ENCODE results near the gene YES1. TPM values are rescaled to one million over a fixed set of nuclear protein-coding genes. Genes with fewer than 3 reads are reported as not detected.

The YES1 gene
- total RNA-seq, 1 donor from 2014 or later, result 17.1 TPM

GRCh38 chr18:848062-848861 is 36.2 kb upstream of the YES1 start:
- Mint-ChIP-seq H3K4me3 (ENCODE audit: unreplicated experiment) (no peak overlapping the region), H3K9me3 (ENCODE audit: unreplicated experiment) (peaks cover 3% of the 10 kb centered on the region), H3K4me1 (ENCODE audit: low read depth, unreplicated experiment) (no peaks in the 10 kb centered on the region), H3K27me3 (ENCODE audit: unreplicated experiment) (peaks cover 2% of the 10 kb centered on the region), H3K27ac (ENCODE audit: unreplicated experiment) (no peak overlapping the region), H3K36me3 (ENCODE audit: unreplicated experiment) (no peaks in the 10 kb centered on the region)
- no peak for DNase-seq
- TF ChIP-seq, protein P1, sequence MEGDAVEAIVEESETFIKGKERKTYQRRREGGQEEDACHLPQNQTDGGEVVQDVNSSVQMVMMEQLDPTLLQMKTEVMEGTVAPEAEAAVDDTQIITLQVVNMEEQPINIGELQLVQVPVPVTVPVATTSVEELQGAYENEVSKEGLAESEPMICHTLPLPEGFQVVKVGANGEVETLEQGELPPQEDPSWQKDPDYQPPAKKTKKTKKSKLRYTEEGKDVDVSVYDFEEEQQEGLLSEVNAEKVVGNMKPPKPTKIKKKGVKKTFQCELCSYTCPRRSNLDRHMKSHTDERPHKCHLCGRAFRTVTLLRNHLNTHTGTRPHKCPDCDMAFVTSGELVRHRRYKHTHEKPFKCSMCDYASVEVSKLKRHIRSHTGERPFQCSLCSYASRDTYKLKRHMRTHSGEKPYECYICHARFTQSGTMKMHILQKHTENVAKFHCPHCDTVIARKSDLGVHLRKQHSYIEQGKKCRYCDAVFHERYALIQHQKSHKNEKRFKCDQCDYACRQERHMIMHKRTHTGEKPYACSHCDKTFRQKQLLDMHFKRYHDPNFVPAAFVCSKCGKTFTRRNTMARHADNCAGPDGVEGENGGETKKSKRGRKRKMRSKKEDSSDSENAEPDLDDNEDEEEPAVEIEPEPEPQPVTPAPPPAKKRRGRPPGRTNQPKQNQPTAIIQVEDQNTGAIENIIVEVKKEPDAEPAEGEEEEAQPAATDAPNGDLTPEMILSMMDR (IDR thresholded peaks at IDR 0.05; ENCODE audit: partially characterized antibody, unreplicated experiment), result no peak

GRCh38 chr18:845152-845819 is 33.2 kb upstream of the YES1 start:
- H3K27ac Mint-ChIP-seq (ENCODE audit: unreplicated experiment), result no peak overlapping the region
- H3K9me3 Mint-ChIP-seq (ENCODE audit: unreplicated experiment), result peaks cover 3% of the 10 kb centered on the region
- TF ChIP-seq, protein P1 (IDR thresholded peaks at IDR 0.05; ENCODE audit: partially characterized antibody, unreplicated experiment), result no peak
- no peaks in the 10 kb centered on the region for H3K4me1 Mint-ChIP-seq (ENCODE audit: low read depth, unreplicated experiment)
- DNase-seq, result no peak
- H3K4me3 Mint-ChIP-seq (ENCODE audit: unreplicated experiment), result no peak overlapping the region
- H3K27me3 Mint-ChIP-seq (ENCODE audit: unreplicated experiment), result peaks cover 5% of the 10 kb centered on the region
- no peaks in the 10 kb centered on the region for H3K36me3 Mint-ChIP-seq (ENCODE audit: unreplicated experiment)

DNA sequence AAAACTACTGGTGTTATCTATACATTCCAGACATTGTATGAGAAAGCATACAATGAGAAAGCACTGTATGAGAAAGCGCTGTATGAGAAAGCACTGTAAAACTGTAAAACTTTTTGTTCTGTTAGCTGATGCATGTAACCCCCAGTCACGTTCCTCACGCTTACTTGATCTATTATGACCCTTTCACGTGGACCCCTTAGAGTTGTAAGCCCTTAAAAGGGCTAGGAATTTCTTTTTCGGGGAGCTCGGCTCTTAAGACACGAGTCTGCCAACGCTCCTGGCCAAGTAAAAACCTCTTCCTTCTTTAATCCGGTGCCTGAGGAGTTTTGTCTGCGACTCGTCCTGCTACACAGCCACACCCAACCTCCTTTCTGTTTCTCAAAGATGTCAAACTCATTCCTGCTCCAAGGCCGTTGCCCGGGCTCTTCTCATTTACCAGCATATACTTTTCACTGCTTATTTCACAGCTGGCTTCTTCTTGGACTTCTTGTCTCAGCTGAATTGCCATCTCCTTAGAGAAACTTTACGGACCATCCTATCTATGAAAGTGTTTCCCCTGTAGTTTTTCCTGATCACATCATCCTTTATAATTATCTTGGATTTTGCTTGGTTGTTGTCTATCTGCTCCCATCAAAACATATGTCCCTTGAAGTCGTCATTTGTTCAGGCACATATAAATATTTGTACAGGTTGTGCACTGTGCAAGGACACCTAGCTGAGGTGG is 29.8 kb upstream of the YES1 start:
- no peaks in the 10 kb centered on the region for H3K36me3 Mint-ChIP-seq (ENCODE audit: unreplicated experiment)
- H3K4me3 Mint-ChIP-seq (ENCODE audit: unreplicated experiment), result no peak overlapping the region
- no peak for DNase-seq
- peaks cover 5% of the 10 kb centered on the region for H3K27me3 Mint-ChIP-seq (ENCODE audit: unreplicated experiment)
- no peaks in the 10 kb centered on the region for H3K4me1 Mint-ChIP-seq (ENCODE audit: low read depth, unreplicated experiment)
- TF ChIP-seq, protein P1 (IDR thresholded peaks at IDR 0.05; ENCODE audit: partially characterized antibody, unreplicated experiment), result no peak
- no peak overlapping the region for H3K27ac Mint-ChIP-seq (ENCODE audit: unreplicated experiment)
- peaks cover 3% of the 10 kb centered on the region for H3K9me3 Mint-ChIP-seq (ENCODE audit: unreplicated experiment)

- Mint-ChIP-seq H3K4me3 (ENCODE audit: unreplicated experiment) (no peak overlapping the region), H3K27ac (ENCODE audit: unreplicated experiment) (no peak overlapping the region), H3K4me1 (ENCODE audit: low read depth, unreplicated experiment) (no peaks in the 10 kb centered on the region), H3K36me3 (ENCODE audit: unreplicated experiment) (no peaks in the 10 kb centered on the region), H3K27me3 (ENCODE audit: unreplicated experiment) (peaks cover 5% of the 10 kb centered on the region), H3K9me3 (ENCODE audit: unreplicated experiment) (peaks cover 3% of the 10 kb centered on the region)
- TF ChIP-seq, protein P1 (IDR thresholded peaks at IDR 0.05; ENCODE audit: partially characterized antibody, unreplicated experiment), result no peak
- DNase-seq, result no peak
Observed at GRCh38 chr18:840516-840915, 28.5 kb upstream of the YES1 start.

All from glutamatergic neuron (in vitro differentiated cells).